HG03108 (cell line): ENCODE results near the gene SIX3.

ENCODE experiments used
- ATAC-seq: cut with Tn5 transposase; IDR thresholded peaks from one replicate; pipeline ENCODE4 v1.9.1; 2021; ENCODE audit warnings: moderate library complexity; ENCODE audit not compliant: unreplicated experiment

Gene SIX3

GRCh38 chr2:44980751-44981713 is 39.5 kb downstream of the SIX3 start:
- ATAC-seq: no peak

- ATAC-seq: no peak
These were observed 40.2 kb downstream of the SIX3 start for GRCh38 chr2:44981714-44982108.

- no peak for ATAC-seq
These were observed 42.5 kb downstream of the SIX3 start for GRCh38 chr2:44983836-44984604.

GRCh38 chr2:44989176-44989575 is 47.7 kb downstream of the SIX3 start:
- ATAC-seq: no peak

- no peak for ATAC-seq
These were observed 52.9 kb downstream of the SIX3 start for GRCh38 chr2:44994377-44994776.
